ENCODE results near the gene TMEM95. TPM values are rescaled to one million over a fixed set of nuclear protein-coding genes. Genes with fewer than 3 reads are reported as not detected.

Gene TMEM95
- total and polyA plus RNA-seq, 2 of the 8 experiments (the other 6 are each of a cell fraction or from before 2014, with no cell fraction given), result not detected

- DNase-seq (ENCODE audit: low read depth in 1 of 2, low spot score in 2 of 2) (no peak), FAIRE-seq (no peak)
- H3K9me3 ChIP-seq (ENCODE audit: insufficient read depth in 2 of 2, low read depth in 1 of 2, low read length in 1 of 2), result no peaks in the 10 kb centered on the region
- peaks cover 32 to 59% (median 53%) of the 10 kb centered on the region in 4 experiments for H3K36me3 ChIP-seq (ENCODE audit: control insufficient read depth in 2 of 4, insufficient read depth in 4 of 4, low read length in 3 of 4)
- H3K18ac ChIP-seq (ENCODE audit: extremely low read depth, low read length), result no peak overlapping the region
- H3K79me2 ChIP-seq (ENCODE audit: control insufficient read depth in 1 of 2, insufficient read depth in 2 of 2, low read length in 2 of 2), result peaks cover 0 to 4% of the 10 kb centered on the region in 2 experiments; a peak in 2 of 4 replicates
- H2AFZ ChIP-seq (ENCODE audit: low read length), result no peak overlapping the region
- 88% methylated on average over 22 of the region's 22 CpGs; no CpG with 5 or more reads in 1 of the 2 experiments for WGBS, 2 experiments (ENCODE audit: extremely low coverage in 1 of 2, insufficient coverage in 1 of 2, insufficient read length in 1 of 2, insufficient replicate concordance in 2 of 2, low coverage in 1 of 2, low lambda C conversion rate in 2 of 2, missing lambda C conversion rate in 1 of 2)
- no peak overlapping the region for H3K14ac ChIP-seq (ENCODE audit: insufficient read length)
- no peak overlapping the region for H2BK5ac ChIP-seq (ENCODE audit: low read depth, low read length)
- no peak overlapping the region; the same call in 1 of the 2 replicates for H4K8ac ChIP-seq (ENCODE audit: extremely low read depth, insufficient read depth, low read length)
- H2BK15ac ChIP-seq (ENCODE audit: low read length), result no peak overlapping the region
- H4K91ac ChIP-seq (replicated peaks; ENCODE audit: insufficient read length, low read length), result peak overlapping the region; percentile 56
- H3K56ac ChIP-seq (replicated peaks; ENCODE audit: insufficient read length, low read depth, low read length), result no peak overlapping the region
- ChIA-PET CTCF (ENCODE audit: partially characterized antibody) (interaction anchor here (0.6 to 9.3 kb wide), 9 partner anchors 10 to 33 kb away, joined by 3 to 167 read pairs (median 7); partner anchors contain the start of genes ACAP1, KCTD11 and TMEM95), POLR2A (ENCODE audit: partially characterized antibody) (interaction anchor here (0.9 to 13.4 kb wide), 3 partner anchors 8 to 109 kb away, joined by 3 to 223 read pairs (median 3); partner anchors contain the start of gene GPS2)
- no peak overlapping the region; the same call in 1 of the 2 replicates for H3K27ac ChIP-seq (ENCODE audit: low read depth, low read length)
- H3K4me3 ChIP-seq (ENCODE audit: extremely low read depth in 1 of 4, insufficient read depth in 2 of 4, low read depth in 3 of 4, low read length in 4 of 4), result no peak overlapping the region
- no peaks in the 10 kb centered on the region for H3K23me2 ChIP-seq (ENCODE audit: low read depth, low read length)
- no peak overlapping the region for H2BK20ac ChIP-seq (ENCODE audit: low read length)
- no peak overlapping the region for H3K4ac ChIP-seq (replicated peaks; ENCODE audit: insufficient read length, low read depth, low read length)
- no peak for TF ChIP-seq KDM1A (IDR thresholded peaks at IDR 0.05; ENCODE audit: borderline replicate concordance, low read length)
- no peak overlapping the region for H2BK12ac ChIP-seq (ENCODE audit: low read depth, low read length)
- peaks cover 2% of the 10 kb centered on the region; the same call in 1 of the 2 replicates for H3K79me1 ChIP-seq (ENCODE audit: low read depth, low read length)
- no peak overlapping the region for H3K9ac ChIP-seq (replicated peaks in 1 of 4; ENCODE audit: extremely low read depth in 1 of 4, low read depth in 3 of 4, low read length in 3 of 4)
- H2BK120ac ChIP-seq (replicated peaks; ENCODE audit: low read depth, low read length), result no peak overlapping the region
- H2AK5ac ChIP-seq (ENCODE audit: low read depth, low read length), result no peak overlapping the region
- H4K5ac ChIP-seq (ENCODE audit: insufficient read length, low read depth, low read length), result no peak overlapping the region
- peaks cover 2 to 22% of the 10 kb centered on the region in 2 experiments for H4K20me1 ChIP-seq (replicated peaks in 1 of 2; ENCODE audit: control insufficient read depth in 1 of 2, insufficient read depth in 2 of 2, low read length in 2 of 2)
- H3K4me1 ChIP-seq (replicated peaks in 1 of 4; ENCODE audit: control insufficient read depth in 3 of 4, insufficient read depth in 4 of 4, low read length in 3 of 4), result peaks cover 0 to 2% (median 0%) of the 10 kb centered on the region in 4 experiments; a peak in 1 of 7 replicates
- H3K23ac ChIP-seq (ENCODE audit: insufficient read length), result no peak overlapping the region
- no peak overlapping the region for H3K4me2 ChIP-seq (ENCODE audit: insufficient read depth in 1 of 2, low read depth in 2 of 2, low read length in 2 of 2)
- no peaks in the 10 kb centered on the region; a peak in 1 of 7 replicates for H3K27me3 ChIP-seq (replicated peaks in 1 of 4; ENCODE audit: control insufficient read depth in 3 of 4, extremely low read depth in 1 of 4, insufficient read depth in 3 of 4, low read length in 3 of 4)
Measured at GRCh38 chr17:7322520-7323194, 32.3 kb upstream of the TMEM95 start.

Data from H1 (cell line).